PFSK-1 (cell line): ENCODE data around the gene MED27.

Experiments used
- FOXP2 ChIP-seq: optimal IDR thresholded peaks from 2 replicates; pipeline ENCODE3; 2011; ENCODE audit warnings: borderline replicate concordance, control low read depth, inconsistent platforms; ENCODE audit not compliant: insufficient read depth; ENCODE audit errors: extremely low read length, extremely low read depth
- POLR2AphosphoS5 ChIP-seq: IDR thresholded peaks from 2 replicates; pipeline ENCODE4 v1.6.1; 2012; ENCODE audit warnings: low read depth, mild to moderate bottlenecking, control low read depth, low read length, moderate library complexity
- SIN3A ChIP-seq: IDR thresholded peaks from 2 replicates; pipeline ENCODE4 v1.6.1; 2012; ENCODE audit warnings: mild to moderate bottlenecking, low read length, moderate library complexity, borderline replicate concordance; ENCODE audit not compliant: insufficient read depth
- TAF1 ChIP-seq: IDR thresholded peaks from 2 replicates; pipeline ENCODE4 v1.6.1; 2012; ENCODE audit warnings: low read length, control low read depth, borderline replicate concordance; ENCODE audit not compliant: insufficient read depth
- TF ChIP-seq, protein P1 (sequence below), 2 experiments: IDR thresholded peaks; 2 replicates each; pipeline versions ENCODE4 v1.6.1 to v1.8.0; 2011 to 2012; ENCODE audit warnings: low read depth in 2 of 2, low read length in 2 of 2, control low read depth in 1 of 2, inconsistent platforms in 1 of 2, mild to moderate bottlenecking in 1 of 2, moderate library complexity in 1 of 2; ENCODE audit not compliant: insufficient read depth in 1 of 2

The MED27 gene

GRCh38 chr9:131972889-131973288 lies 106.8 kb downstream of the MED27 start:
- TF ChIP-seq SIN3A, result no peak
- TF ChIP-seq TAF1, result no peak
- TF ChIP-seq POLR2AphosphoS5, result no peak
- TF ChIP-seq, protein P1, sequence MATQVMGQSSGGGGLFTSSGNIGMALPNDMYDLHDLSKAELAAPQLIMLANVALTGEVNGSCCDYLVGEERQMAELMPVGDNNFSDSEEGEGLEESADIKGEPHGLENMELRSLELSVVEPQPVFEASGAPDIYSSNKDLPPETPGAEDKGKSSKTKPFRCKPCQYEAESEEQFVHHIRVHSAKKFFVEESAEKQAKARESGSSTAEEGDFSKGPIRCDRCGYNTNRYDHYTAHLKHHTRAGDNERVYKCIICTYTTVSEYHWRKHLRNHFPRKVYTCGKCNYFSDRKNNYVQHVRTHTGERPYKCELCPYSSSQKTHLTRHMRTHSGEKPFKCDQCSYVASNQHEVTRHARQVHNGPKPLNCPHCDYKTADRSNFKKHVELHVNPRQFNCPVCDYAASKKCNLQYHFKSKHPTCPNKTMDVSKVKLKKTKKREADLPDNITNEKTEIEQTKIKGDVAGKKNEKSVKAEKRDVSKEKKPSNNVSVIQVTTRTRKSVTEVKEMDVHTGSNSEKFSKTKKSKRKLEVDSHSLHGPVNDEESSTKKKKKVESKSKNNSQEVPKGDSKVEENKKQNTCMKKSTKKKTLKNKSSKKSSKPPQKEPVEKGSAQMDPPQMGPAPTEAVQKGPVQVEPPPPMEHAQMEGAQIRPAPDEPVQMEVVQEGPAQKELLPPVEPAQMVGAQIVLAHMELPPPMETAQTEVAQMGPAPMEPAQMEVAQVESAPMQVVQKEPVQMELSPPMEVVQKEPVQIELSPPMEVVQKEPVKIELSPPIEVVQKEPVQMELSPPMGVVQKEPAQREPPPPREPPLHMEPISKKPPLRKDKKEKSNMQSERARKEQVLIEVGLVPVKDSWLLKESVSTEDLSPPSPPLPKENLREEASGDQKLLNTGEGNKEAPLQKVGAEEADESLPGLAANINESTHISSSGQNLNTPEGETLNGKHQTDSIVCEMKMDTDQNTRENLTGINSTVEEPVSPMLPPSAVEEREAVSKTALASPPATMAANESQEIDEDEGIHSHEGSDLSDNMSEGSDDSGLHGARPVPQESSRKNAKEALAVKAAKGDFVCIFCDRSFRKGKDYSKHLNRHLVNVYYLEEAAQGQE (IDR thresholded peaks at IDR 0.05; ENCODE audit: insufficient read depth in 1 of 2, low read depth in 2 of 2, low read length in 2 of 2), result no peak
- TF ChIP-seq FOXP2, result no peak

- TF ChIP-seq SIN3A, result no peak
- TF ChIP-seq, protein P1 (IDR thresholded peaks at IDR 0.05; ENCODE audit: insufficient read depth in 1 of 2, low read depth in 2 of 2, low read length in 2 of 2), result no peak
Measured at GRCh38 chr9:131971482-131972074, 108.1 kb downstream of the MED27 start.

DNA sequence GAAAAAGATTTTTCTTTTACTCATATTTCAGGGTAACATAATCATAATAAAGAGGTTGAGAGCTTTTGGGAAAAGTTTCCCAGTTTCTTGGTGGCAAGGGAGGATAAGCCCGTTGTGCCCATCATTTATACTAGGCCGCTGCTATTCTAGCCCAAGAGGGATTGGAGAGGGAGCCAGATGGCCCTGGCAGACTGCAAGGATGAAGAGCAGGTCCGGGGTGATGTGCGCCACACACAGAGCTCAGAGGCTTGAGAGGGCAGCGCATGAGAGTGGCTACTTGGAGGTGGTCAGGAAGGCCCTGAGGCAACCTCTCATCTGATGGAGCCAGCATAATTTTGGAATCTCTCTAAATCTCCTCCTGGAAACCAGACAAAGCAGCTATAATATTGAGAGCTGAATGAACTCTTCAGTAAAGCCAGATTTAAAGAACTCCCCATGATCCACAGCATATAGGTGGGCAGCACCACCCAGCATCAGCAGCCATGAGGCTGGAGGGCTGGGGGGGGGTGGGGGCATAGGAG lies 110.1 kb downstream of the MED27 start:
- no peak for TF ChIP-seq SIN3A
- no peak for TF ChIP-seq POLR2AphosphoS5
- TF ChIP-seq FOXP2, result no peak
- TF ChIP-seq, protein P1 (IDR thresholded peaks at IDR 0.05; ENCODE audit: insufficient read depth in 1 of 2, low read depth in 2 of 2, low read length in 2 of 2), result no peak
- TF ChIP-seq TAF1, result no peak

DNA sequence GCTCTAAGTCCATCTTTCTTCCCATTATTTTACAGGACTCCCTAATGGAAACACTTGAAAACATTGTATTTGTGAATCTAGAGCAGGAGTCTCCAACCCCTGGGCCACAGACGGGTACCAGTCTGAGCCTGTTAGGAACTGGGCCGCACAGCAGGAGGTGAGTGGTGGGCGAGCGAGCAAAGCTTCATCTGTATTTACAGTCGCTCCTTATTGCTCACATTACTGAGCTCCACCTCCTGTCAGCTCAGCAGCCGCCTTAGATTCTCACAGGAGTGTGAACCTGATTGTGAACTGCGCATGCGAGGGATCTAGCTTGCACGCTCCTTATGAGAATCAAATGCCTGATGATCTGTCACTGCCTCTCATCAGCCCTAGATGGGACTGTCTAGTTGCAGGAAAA lies 111.0 kb downstream of the MED27 start:
- TF ChIP-seq POLR2AphosphoS5, result no peak
- TF ChIP-seq TAF1, result no peak
- TF ChIP-seq SIN3A, result no peak
- TF ChIP-seq, protein P1 (IDR thresholded peaks at IDR 0.05; ENCODE audit: insufficient read depth in 1 of 2, low read depth in 2 of 2, low read length in 2 of 2), result no peak
- TF ChIP-seq FOXP2, result no peak

- TF ChIP-seq TAF1 (no peak), FOXP2 (no peak), POLR2AphosphoS5 (no peak), SIN3A (no peak)
- TF ChIP-seq, protein P1 (IDR thresholded peaks at IDR 0.05; ENCODE audit: insufficient read depth in 1 of 2, low read depth in 2 of 2, low read length in 2 of 2), result no peak
Measured at GRCh38 chr9:131965841-131966240, 113.8 kb downstream of the MED27 start.
